HG03103 (cell line): ENCODE measurements around the gene ZNF546.

ENCODE experiments used
- ATAC-seq: cut with Tn5 transposase; IDR thresholded peaks from one replicate; pipeline ENCODE4 v1.9.1; 2021; ENCODE audit warnings: low read depth; ENCODE audit not compliant: unreplicated experiment

ZNF546 gene

DNA sequence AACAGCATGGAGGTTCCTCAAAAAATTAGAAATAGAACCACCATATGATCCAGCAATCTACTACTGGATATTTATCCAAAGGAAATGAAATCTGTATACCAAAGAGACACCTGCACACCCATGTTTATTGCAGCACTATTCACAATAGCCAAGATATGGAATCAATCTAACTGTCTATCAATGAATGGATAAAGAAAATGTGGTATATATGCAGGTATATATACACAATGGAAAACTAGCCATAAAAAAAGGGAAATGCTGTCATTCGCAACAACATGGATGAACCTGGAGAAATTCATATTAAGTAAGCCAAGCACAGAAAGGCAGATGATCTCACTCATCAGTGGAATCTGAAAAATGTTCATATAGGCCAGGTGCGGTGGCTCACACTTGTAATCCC is 56.6 kb downstream of the ZNF546 start:
- ATAC-seq, result no peak

DNA sequence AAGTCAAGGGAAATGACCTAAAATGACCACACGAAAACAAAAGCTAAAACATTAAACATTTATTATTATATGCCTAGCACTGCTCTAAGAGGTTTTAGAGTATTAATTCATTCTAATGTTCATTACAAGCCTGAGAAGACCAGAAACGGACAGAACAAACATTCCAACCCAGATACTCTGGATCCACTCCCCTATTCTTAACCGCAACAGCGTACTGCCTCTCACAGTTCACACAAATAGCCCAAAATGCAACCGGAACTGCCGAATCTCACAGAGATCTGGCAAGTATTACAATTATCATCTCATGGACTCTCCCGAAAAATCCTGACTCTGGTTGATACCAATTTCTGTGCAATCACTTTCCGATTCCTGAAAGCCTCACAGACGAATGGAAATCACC is 57.8 kb downstream of the ZNF546 start:
- no peak for ATAC-seq

DNA sequence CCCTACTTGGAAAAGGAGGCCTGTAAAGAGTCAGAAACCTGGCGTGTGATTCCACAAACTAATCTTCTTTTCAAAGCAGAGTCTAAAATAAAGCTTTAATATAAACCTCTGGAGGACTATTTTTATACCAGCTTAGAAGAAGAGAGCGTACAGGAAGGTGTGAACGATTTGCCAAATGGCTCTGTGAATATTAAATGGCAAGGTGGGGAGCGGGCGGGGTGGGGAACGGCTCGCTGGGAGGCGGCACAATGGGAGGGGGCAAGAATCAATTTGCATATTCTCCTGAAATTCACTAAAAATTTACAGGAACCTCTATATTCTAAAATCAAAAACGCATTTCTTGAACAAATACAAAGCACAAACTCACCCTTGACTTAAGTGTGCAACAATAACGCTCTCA is 58.2 kb downstream of the ZNF546 start:
- no peak for ATAC-seq

DNA sequence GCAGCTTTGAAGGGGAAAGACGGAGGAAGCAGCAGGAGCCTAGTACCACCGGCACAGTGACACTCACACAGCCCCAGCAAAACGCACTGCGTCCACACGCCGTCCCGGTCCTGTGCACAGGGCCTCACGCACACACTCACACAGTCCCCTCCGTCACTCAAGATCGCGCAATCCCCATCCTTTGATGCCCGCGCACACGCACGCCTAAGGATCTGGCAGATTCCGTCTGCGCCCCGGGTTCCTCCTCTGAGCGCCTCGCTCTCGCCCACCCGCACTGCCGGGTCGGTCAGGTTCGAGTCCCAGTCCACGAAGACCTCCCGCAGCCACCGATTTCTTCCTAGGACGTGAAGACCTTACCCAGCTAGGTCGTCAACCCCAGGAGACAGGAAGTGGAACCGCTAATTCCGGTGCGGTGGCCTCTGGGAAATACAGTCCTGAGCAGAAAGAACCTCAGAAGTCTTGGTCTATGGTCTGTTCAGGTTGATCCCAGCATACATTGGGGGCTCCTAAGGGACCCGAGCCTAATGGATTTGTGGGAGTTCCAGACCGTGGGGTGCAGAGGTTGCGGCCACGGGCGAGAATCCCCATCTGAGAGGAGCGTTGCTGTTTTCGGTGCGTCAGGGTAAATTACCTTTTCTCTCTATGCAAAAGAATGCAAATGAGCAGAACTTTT is 59.1 kb downstream of the ZNF546 start, which contains the start of gene ZNF780B:
Gene ZNF780B, minus strand, starts transcription at position 400 of the 673 bp plus-strand sequence. CDS start 5,899 bp downstream, outside the sequence.
- no peak for ATAC-seq

DNA sequence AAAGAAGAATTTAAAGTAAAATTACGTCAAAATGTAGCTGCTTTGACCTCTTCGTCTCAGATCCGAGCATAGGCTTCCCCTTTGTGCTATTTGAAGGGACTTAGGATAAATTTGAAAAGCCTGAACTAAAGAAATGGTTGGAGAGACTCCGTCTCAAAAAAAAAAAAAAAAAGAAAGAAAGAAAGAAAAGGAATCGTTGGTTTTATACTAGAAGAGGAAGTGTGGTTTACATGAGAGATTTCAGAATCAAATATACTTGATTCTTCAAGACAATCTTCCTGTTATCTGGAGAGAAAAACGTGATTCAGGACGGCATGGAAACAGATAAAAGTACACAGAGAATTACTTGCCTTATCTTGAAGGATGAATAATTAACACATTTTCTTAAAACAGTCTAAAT is 59.6 kb downstream of the ZNF546 start:
- no peak for ATAC-seq

DNA sequence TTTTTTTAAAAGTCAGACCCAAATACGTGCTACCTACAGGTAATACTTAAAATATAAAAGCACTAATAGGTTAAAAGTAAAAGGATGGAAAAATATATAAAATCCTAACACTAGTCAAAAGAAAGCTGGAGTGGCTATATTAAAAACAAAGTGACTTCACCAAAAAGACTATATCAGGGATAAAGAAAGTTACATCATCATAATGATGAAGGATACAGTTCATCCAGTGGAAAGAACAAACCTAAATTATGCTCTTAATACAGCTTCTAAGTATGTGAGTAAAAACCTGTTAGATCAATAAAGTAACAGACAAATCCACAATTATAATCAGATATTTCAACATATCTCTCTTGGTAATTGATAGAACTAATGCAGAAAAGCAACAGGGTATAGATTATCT is 60.3 kb downstream of the ZNF546 start:
- ATAC-seq, result no peak

DNA sequence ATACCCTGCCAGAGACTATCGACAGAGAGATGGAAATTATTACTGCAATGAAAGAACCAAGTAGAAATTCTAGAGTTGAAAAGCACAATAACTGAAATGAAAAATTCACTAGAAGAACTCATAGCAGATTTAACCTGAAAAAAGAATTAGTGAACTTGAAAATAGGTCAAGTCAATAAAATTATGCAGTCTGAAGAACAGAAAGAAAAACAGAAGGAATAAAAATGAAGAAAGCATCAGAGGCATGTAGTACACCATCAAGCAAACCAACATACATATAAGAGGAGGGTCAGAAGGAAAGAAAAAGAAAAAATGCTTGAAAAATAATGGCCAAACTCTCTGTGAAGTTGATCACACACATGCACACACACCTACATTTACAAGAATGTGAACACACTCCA is 62.8 kb downstream of the ZNF546 start:
- ATAC-seq, result no peak

DNA sequence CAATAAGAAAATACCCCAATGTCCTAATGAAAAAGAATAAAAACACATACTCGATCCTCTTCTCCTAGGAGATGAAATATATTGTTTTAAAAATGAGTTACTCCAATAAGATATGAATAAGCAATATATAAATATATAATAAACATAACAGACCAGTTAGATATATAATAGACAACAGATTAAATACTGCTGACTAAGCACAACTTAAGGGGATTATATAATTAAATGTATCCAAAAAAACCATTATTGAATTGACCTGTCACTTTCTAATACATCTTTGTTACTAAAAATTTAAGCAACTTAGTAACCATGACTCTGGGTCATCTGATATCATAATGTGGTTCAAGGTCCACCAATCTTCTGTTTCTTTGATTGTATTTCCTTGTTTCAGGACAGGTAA is 73.2 kb downstream of the ZNF546 start:
- ATAC-seq, result no peak
